ENCODE measurements around the gene FAM24A. TPM values are rescaled to one million over a fixed set of nuclear protein-coding genes. Genes with fewer than 3 reads are reported as not detected.
A peak's percentile ranks its signal among the peaks of the same experiment; 100 is the strongest.

The FAM24A gene
- polyA plus RNA-seq, 1 donor from 2014 or later: not detected

GRCh38 chr10:122878799-122879338, 31.5 kb upstream of the FAM24A start:
- Histone ChIP-seq H4K20me1 (ENCODE audit: insufficient read depth) (no peaks in the 10 kb centered on the region), H3K79me2 (replicated peaks; ENCODE audit: insufficient read depth, low read length) (no peaks in the 10 kb centered on the region), H2AFZ (ENCODE audit: low read depth, low read length) (no peak overlapping the region), H3F3A (ENCODE audit: insufficient read depth, low read length, poor library complexity, severe bottlenecking) (no peaks in the 10 kb centered on the region), H3K4me3 (ENCODE audit: low read length) (peak overlapping the region; percentile 22), H3K9ac (ENCODE audit: low read length) (no peak overlapping the region), H3K4me2 (ENCODE audit: low read length) (no peak overlapping the region), H3K27me3 (ENCODE audit: insufficient read depth, low read depth, low read length) (no peaks in the 10 kb centered on the region), H3K9me2 (ENCODE audit: insufficient read depth, low read length) (no peaks in the 10 kb centered on the region), H3K9me3 (ENCODE audit: low read length) (no peaks in the 10 kb centered on the region), H3K36me3 (ENCODE audit: insufficient read depth, low read length) (no peaks in the 10 kb centered on the region), H3K27ac (ENCODE audit: low read length) (no peak overlapping the region)
- TF ChIP-seq, protein P1, sequence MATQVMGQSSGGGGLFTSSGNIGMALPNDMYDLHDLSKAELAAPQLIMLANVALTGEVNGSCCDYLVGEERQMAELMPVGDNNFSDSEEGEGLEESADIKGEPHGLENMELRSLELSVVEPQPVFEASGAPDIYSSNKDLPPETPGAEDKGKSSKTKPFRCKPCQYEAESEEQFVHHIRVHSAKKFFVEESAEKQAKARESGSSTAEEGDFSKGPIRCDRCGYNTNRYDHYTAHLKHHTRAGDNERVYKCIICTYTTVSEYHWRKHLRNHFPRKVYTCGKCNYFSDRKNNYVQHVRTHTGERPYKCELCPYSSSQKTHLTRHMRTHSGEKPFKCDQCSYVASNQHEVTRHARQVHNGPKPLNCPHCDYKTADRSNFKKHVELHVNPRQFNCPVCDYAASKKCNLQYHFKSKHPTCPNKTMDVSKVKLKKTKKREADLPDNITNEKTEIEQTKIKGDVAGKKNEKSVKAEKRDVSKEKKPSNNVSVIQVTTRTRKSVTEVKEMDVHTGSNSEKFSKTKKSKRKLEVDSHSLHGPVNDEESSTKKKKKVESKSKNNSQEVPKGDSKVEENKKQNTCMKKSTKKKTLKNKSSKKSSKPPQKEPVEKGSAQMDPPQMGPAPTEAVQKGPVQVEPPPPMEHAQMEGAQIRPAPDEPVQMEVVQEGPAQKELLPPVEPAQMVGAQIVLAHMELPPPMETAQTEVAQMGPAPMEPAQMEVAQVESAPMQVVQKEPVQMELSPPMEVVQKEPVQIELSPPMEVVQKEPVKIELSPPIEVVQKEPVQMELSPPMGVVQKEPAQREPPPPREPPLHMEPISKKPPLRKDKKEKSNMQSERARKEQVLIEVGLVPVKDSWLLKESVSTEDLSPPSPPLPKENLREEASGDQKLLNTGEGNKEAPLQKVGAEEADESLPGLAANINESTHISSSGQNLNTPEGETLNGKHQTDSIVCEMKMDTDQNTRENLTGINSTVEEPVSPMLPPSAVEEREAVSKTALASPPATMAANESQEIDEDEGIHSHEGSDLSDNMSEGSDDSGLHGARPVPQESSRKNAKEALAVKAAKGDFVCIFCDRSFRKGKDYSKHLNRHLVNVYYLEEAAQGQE (IDR thresholded peaks at IDR 0.05; ENCODE audit: borderline replicate concordance): no peak
- TF ChIP-seq POLR2AphosphoS5 (IDR thresholded peaks at IDR 0.05): no peak
- TF ChIP-seq EP300 (conservative IDR thresholded peaks at IDR 0.05; ENCODE audit: poor library complexity, severe bottlenecking): no peak
- no peak for TF ChIP-seq EZH2 (IDR thresholded peaks at IDR 0.05; ENCODE audit: borderline replicate concordance, insufficient read depth, low read length, poor library complexity, severe bottlenecking)
- TF ChIP-seq RAD21 (conservative IDR thresholded peaks at IDR 0.05): no peak
- no peak for TF ChIP-seq CTCF (IDR thresholded peaks at IDR 0.05; ENCODE audit: poor library complexity, severe bottlenecking)
- TF ChIP-seq TAF1 (IDR thresholded peaks at IDR 0.05; ENCODE audit: low read depth): no peak
- no peak for TF ChIP-seq MXI1 (conservative IDR thresholded peaks at IDR 0.05; ENCODE audit: poor library complexity, severe bottlenecking)
- no peak for TF ChIP-seq SMC3 (conservative IDR thresholded peaks at IDR 0.05; ENCODE audit: poor library complexity)

DNA sequence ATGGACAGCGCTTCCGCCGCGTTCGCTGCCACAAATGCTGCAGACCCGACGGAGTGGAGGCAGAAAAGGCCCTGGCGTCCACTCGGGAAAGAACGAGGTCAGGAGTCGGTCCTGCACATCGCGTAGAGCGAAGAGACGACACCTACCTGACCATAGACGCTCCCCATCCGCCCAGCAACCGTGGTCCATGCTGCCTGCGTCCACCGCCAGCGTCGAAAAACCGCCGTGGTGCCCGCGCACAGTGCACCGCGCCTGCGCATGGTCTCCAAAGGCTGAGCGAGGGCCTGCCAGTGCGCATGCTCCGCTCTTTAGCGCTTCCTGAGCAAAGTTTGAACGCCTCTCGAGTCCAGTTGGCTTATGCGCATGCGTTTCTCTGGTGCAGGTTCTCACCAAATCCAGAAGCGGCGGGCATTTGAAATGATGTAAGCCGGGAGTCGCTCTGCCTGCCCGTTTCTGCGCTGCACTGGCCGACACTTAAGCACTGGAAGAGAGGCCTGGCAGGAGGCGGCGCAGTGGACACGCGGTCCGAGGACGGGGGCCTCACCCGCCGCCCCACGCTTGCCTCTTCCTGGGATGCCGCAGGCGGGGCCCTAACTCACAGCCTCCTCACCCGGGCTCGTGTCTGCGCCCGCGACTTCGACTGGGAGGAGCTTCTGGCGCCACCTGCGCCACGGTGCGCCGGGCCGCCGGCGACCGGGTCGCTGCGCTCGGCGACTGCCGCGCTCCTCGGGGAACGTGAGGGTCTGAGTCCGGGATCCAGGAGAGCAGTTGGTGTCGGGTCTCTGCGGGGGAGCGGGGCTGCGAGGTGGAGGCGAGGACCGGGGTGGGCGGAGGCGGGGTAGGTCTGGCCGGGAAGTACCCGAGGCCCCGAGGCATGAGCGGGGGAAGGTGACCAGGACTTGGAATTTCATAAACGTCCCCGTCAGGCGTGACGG, 30.8 kb upstream of the FAM24A start, which contains the start of gene FAM24B:
Gene FAM24B (minus strand): TSS at position 243 of the 935 bp plus-strand sequence. CDS start 29,066 bp downstream, outside the sequence.
- H3K36me3 ChIP-seq (ENCODE audit: insufficient read depth, low read length): no peaks in the 10 kb centered on the region
- H3F3A ChIP-seq (ENCODE audit: insufficient read depth, low read length, poor library complexity, severe bottlenecking): no peaks in the 10 kb centered on the region
- no peak within 1 kb of the TSS for H3K4me2 ChIP-seq (ENCODE audit: low read length)
- H3K27ac ChIP-seq (ENCODE audit: low read length): no peak within 1 kb of the TSS
- peak within 1 kb of the TSS; percentile 43 for H3K4me3 ChIP-seq (ENCODE audit: low read length)
- H2AFZ ChIP-seq (ENCODE audit: low read depth, low read length): no peak within 1 kb of the TSS
- no peak within 1 kb of the TSS for H3K9ac ChIP-seq (ENCODE audit: low read length)
- no peaks in the 10 kb centered on the region for H3K27me3 ChIP-seq (ENCODE audit: insufficient read depth, low read depth, low read length)
- TF ChIP-seq SMC3 (conservative IDR thresholded peaks at IDR 0.05; ENCODE audit: poor library complexity) (no peak), RAD21 (conservative IDR thresholded peaks at IDR 0.05) (no peak), CTCF (IDR thresholded peaks at IDR 0.05; ENCODE audit: poor library complexity, severe bottlenecking) (no peak), EP300 (conservative IDR thresholded peaks at IDR 0.05; ENCODE audit: poor library complexity, severe bottlenecking) (no peak), MXI1 (conservative IDR thresholded peaks at IDR 0.05; ENCODE audit: poor library complexity, severe bottlenecking) (no peak), POLR2AphosphoS5 (IDR thresholded peaks at IDR 0.05) (no peak), TAF1 (IDR thresholded peaks at IDR 0.05; ENCODE audit: low read depth) (no peak), EZH2 (IDR thresholded peaks at IDR 0.05; ENCODE audit: borderline replicate concordance, insufficient read depth, low read length, poor library complexity, severe bottlenecking) (no peak)
- TF ChIP-seq, protein P1 (IDR thresholded peaks at IDR 0.05; ENCODE audit: borderline replicate concordance): no peak
- no peaks in the 10 kb centered on the region for H4K20me1 ChIP-seq (ENCODE audit: insufficient read depth)
- no peaks in the 10 kb centered on the region for H3K79me2 ChIP-seq (replicated peaks; ENCODE audit: insufficient read depth, low read length)
- H3K9me2 ChIP-seq (ENCODE audit: insufficient read depth, low read length): no peaks in the 10 kb centered on the region
- no peaks in the 10 kb centered on the region for H3K9me3 ChIP-seq (ENCODE audit: low read length)

Measured in neural cell (in vitro differentiated cells).